NT2/D1 (cell line): Measurements from ENCODE around the gene TMCO4.

Experiments used
- YY1 ChIP-seq: IDR thresholded peaks from 2 replicates; pipeline ENCODE4 v1.6.1; 2011; ENCODE audit not compliant: insufficient read length, insufficient read depth
- ZNF274 ChIP-seq: IDR thresholded peaks from 2 replicates; pipeline ENCODE4 v1.6.1; 2011; ENCODE audit warnings: mild to moderate bottlenecking, low read depth, low read length

DNA sequence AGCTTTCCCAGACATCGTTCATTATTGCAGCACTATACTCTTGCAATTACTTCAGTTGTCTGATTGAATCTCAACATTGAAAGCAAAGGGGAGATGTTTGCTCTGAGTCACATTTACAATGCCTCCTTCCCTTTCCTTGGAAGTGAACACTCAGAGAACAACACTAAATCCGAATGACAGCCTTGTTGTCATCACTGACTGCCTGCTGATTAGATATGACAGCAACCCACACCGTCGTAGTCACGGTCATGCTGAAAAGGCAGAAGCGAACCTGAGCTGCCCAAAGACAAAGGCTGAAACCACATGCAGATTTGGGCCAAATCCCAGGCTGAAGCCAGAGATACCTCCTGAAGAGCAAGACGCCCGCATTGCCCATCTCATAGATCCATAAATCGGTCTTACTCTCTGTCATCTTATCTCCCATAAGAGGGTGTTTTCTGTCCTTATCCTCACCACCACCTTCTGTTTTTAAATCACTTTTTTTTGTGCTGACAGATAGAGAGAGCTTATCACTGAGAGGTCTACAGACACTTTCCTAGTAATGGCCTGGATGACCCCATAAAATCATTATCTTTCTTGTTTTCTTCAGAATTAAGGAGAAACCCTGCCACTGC, 47.5 kb downstream of the TMCO4 start:
- TF ChIP-seq YY1: no peak
- no peak for TF ChIP-seq ZNF274
